Measurements from ENCODE around the gene ORC2.

The ORC2 gene

DNA sequence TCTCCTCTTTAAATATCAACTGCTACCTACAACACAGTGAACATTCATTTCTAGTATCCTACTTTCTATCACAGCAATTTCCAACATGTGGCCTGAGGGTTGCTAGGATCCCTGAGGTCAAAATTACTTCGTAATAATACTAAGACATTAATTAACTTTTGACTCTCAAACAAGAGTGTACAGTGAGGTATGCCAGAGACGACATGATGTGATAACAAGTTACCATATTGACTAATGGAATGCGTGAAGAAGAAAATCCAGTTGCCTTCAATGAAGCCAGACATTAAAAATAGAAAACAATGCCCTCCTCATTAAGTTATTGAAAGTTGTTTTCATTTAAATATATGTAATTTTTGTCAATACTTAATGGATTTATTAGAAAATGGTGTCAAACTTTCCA is 13.1 kb downstream of the ORC2 start:
- Histone ChIP-seq H3K36me3 (ENCODE audit: insufficient read depth) (no peaks in the 10 kb centered on the region; the same call in 1 of the 2 replicates), H3K4me3 (IDR thresholded peaks at IDR 0.05; ENCODE audit: insufficient read depth, low read depth, low read length) (no peak overlapping the region), H2AFZ (ENCODE audit: low read depth) (no peak overlapping the region), H3K27me3 (ENCODE audit: insufficient read depth, low read depth) (no peaks in the 10 kb centered on the region), H3K4me2 (no peak overlapping the region), H3K4me1 (ENCODE audit: low read depth, poor library complexity, severe bottlenecking) (no peaks in the 10 kb centered on the region), H3K27ac (no peak overlapping the region), H3K9ac (no peak overlapping the region), H4K20me1 (ENCODE audit: insufficient read depth) (no peaks in the 10 kb centered on the region), H3K79me2 (ENCODE audit: insufficient read depth, low read depth) (no peaks in the 10 kb centered on the region)
- TF ChIP-seq, protein P1, sequence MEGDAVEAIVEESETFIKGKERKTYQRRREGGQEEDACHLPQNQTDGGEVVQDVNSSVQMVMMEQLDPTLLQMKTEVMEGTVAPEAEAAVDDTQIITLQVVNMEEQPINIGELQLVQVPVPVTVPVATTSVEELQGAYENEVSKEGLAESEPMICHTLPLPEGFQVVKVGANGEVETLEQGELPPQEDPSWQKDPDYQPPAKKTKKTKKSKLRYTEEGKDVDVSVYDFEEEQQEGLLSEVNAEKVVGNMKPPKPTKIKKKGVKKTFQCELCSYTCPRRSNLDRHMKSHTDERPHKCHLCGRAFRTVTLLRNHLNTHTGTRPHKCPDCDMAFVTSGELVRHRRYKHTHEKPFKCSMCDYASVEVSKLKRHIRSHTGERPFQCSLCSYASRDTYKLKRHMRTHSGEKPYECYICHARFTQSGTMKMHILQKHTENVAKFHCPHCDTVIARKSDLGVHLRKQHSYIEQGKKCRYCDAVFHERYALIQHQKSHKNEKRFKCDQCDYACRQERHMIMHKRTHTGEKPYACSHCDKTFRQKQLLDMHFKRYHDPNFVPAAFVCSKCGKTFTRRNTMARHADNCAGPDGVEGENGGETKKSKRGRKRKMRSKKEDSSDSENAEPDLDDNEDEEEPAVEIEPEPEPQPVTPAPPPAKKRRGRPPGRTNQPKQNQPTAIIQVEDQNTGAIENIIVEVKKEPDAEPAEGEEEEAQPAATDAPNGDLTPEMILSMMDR (conservative IDR thresholded peaks at IDR 0.05; ENCODE audit: low read depth, low read length): no peak

DNA sequence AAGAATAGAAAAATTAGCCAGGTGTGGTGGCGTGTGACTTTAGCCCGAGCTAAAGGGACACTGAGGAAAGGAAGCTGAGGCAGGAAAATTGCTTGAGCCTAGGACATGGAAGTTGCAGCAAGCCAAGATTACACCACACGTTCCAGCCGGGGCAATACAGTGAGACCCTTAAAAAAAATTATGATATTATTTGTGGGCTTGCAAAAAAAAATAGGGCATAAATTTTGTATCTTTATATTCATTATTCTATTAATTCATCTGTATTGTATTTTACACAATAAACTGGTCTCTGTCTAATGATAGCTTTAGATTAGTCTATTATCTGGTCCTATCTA is 18.1 kb downstream of the ORC2 start:
- peaks cover 8% of the 10 kb centered on the region; the same call in 1 of the 2 replicates for H3K36me3 ChIP-seq (ENCODE audit: insufficient read depth)
- no peak overlapping the region for H3K4me2 ChIP-seq
- H3K79me2 ChIP-seq (ENCODE audit: insufficient read depth, low read depth): no peaks in the 10 kb centered on the region
- no peak overlapping the region for H3K4me3 ChIP-seq (IDR thresholded peaks at IDR 0.05; ENCODE audit: insufficient read depth, low read depth, low read length)
- H2AFZ ChIP-seq (ENCODE audit: low read depth): no peak overlapping the region
- H3K27me3 ChIP-seq (ENCODE audit: insufficient read depth, low read depth): no peaks in the 10 kb centered on the region
- H4K20me1 ChIP-seq (ENCODE audit: insufficient read depth): no peaks in the 10 kb centered on the region
- H3K4me1 ChIP-seq (ENCODE audit: low read depth, poor library complexity, severe bottlenecking): no peaks in the 10 kb centered on the region
- TF ChIP-seq, protein P1 (conservative IDR thresholded peaks at IDR 0.05; ENCODE audit: low read depth, low read length): no peak
- no peak overlapping the region for H3K27ac ChIP-seq
- H3K9ac ChIP-seq: no peak overlapping the region

DNA sequence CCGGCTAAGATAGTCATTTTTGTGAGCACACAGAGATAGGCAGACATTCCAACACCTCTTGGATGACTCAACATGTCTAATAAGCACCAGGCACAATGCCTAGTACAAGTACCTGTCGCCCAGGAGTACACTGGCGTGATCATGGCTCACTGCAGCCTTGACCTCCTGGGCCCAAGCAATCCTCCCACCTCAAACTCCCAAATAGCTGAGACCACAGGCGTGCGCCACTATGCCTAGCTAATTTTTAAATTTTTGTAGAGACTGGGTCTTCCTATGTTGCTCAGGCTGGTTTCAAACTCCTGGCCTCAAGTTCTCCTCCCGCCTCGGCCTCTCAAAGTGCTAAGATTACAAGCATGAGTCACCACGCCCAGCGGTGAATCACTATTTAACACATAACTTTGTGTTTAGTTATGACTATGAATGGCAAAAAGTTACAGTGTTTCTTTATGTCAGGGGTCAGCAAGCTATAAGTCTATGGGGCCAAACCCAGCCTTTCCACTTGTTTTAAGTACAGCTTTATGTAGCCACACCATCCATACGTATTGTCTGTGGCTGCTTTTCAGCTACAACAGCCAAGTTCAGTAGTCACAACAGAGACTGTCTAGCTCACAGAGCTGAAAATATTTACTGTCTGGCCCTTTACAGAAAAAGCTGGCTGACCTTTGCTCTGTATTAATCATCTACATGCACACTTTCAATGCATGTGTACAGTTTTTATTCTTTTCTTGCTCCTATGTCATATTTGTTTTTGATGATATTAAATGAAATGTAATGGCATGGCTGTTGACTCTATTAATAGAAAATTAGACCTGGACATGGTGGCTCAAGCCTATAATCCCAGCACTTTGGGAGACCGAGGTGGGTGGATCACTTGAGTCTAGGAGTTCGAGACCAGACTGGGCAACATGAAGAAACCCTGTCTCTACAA is 18.7 kb downstream of the ORC2 start:
- Histone ChIP-seq H3K36me3 (ENCODE audit: insufficient read depth) (peaks cover 8% of the 10 kb centered on the region; the same call in 1 of the 2 replicates), H2AFZ (ENCODE audit: low read depth) (no peak overlapping the region), H3K9ac (no peak overlapping the region), H3K27me3 (ENCODE audit: insufficient read depth, low read depth) (no peaks in the 10 kb centered on the region), H3K27ac (no peak overlapping the region), H4K20me1 (ENCODE audit: insufficient read depth) (no peaks in the 10 kb centered on the region), H3K79me2 (ENCODE audit: insufficient read depth, low read depth) (no peaks in the 10 kb centered on the region), H3K4me3 (IDR thresholded peaks at IDR 0.05; ENCODE audit: insufficient read depth, low read depth, low read length) (no peak overlapping the region), H3K4me2 (no peak overlapping the region), H3K4me1 (ENCODE audit: low read depth, poor library complexity, severe bottlenecking) (no peaks in the 10 kb centered on the region)
- TF ChIP-seq, protein P1 (conservative IDR thresholded peaks at IDR 0.05; ENCODE audit: low read depth, low read length): no peak

DNA sequence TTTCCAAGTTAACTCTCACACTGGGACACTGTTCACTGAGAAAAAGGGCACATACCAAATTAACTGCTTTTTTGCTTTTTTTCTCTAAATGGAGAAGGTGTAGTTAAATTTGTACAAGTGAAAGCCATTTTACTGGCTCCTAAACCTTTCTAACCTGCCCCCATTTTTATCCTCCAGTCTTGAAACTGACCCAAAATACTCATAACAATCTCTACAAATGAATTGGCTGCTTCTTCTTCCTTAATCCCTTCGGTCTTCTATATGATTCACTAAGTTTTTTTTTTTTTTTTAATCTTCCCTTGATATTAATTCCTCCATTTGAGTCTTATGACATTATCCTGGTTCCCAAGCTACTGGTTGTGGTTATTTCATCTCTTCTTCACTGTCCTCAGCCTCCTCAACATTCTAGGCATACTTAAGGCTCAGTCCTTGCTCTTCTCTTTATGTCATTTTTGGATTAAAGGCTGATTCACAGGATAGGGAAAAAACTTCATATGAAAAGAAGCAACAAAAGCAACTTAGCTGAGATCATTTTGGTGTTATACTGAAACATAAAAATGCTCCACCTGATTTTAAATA is 19.8 kb downstream of the ORC2 start:
- Histone ChIP-seq H3K4me2 (no peak overlapping the region), H4K20me1 (ENCODE audit: insufficient read depth) (no peaks in the 10 kb centered on the region), H3K9ac (no peak overlapping the region), H3K4me3 (IDR thresholded peaks at IDR 0.05; ENCODE audit: insufficient read depth, low read depth, low read length) (no peak overlapping the region), H3K79me2 (ENCODE audit: insufficient read depth, low read depth) (no peaks in the 10 kb centered on the region), H3K27me3 (ENCODE audit: insufficient read depth, low read depth) (no peaks in the 10 kb centered on the region), H3K27ac (no peak overlapping the region), H2AFZ (ENCODE audit: low read depth) (no peak overlapping the region), H3K4me1 (ENCODE audit: low read depth, poor library complexity, severe bottlenecking) (no peaks in the 10 kb centered on the region), H3K36me3 (ENCODE audit: insufficient read depth) (peaks cover 8% of the 10 kb centered on the region; the same call in 1 of the 2 replicates)
- TF ChIP-seq, protein P1 (conservative IDR thresholded peaks at IDR 0.05; ENCODE audit: low read depth, low read length): no peak
